Rectal smooth muscle tissue (tissue), 1 donor: ENCODE results near the gene NEB.
"Not testable (repeated sequence)": the region's sequence is repeated elsewhere in the genome, so short reads cannot be mapped to it uniquely, and the experiment has no call there.

Source experiments
- H3K27ac ChIP-seq: one replicate; pipeline ENCODE4 v1.7.0; 2013; ENCODE audit warnings: low read depth, low read length, inconsistent platforms
- H3K27me3 ChIP-seq: one replicate; pipeline ENCODE4 v1.7.0; 2013; ENCODE audit warnings: low read length; ENCODE audit not compliant: control insufficient read depth, insufficient read depth
- H3K36me3 ChIP-seq: one replicate; pipeline ENCODE4 v1.7.0; 2013; ENCODE audit warnings: low read length; ENCODE audit not compliant: control insufficient read depth, insufficient read depth
- H3K4me1 ChIP-seq: one replicate; pipeline ENCODE4 v1.7.0; 2013; ENCODE audit warnings: low read length; ENCODE audit not compliant: control insufficient read depth, insufficient read depth
- H3K4me3 ChIP-seq: one replicate; pipeline ENCODE4 v1.7.0; 2013; ENCODE audit warnings: low read length
- H3K9ac ChIP-seq: one replicate; pipeline ENCODE4 v1.7.0; 2013; ENCODE audit warnings: low read length

Gene NEB

DNA sequence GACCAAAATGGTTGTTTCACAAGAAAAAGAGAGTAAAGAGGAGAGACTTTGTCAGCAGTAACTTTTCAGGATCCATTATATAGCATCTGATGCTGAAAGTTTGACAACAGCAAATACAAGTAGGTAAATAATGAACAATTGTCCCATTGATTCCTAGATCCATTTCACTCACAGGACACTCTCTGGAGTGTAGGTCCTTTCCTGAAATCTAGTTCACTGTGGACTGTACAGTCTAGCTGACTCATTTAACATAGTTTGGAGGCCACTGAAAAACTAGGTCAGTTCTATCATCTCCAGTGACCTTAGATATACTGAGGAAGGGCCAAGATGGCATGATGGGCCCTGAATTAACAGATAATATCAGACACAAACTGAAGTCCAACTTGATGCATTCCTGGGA lies 19.3 kb upstream of the NEB start:
- no peak overlapping the region for H3K4me3 ChIP-seq
- no peaks in the 10 kb centered on the region for H3K36me3 ChIP-seq
- no peaks in the 10 kb centered on the region for H3K27me3 ChIP-seq
- H3K27ac ChIP-seq, result no peak overlapping the region
- H3K4me1 ChIP-seq, result no peaks in the 10 kb centered on the region
- no peak overlapping the region for H3K9ac ChIP-seq

GRCh38 chr2:151745261-151745660 lies 11.0 kb upstream of the NEB start:
- H3K27ac ChIP-seq, H3K9ac ChIP-seq, H3K4me1 ChIP-seq, H3K4me3 ChIP-seq, H3K36me3 ChIP-seq, H3K27me3 ChIP-seq: not testable (repeated sequence)

DNA sequence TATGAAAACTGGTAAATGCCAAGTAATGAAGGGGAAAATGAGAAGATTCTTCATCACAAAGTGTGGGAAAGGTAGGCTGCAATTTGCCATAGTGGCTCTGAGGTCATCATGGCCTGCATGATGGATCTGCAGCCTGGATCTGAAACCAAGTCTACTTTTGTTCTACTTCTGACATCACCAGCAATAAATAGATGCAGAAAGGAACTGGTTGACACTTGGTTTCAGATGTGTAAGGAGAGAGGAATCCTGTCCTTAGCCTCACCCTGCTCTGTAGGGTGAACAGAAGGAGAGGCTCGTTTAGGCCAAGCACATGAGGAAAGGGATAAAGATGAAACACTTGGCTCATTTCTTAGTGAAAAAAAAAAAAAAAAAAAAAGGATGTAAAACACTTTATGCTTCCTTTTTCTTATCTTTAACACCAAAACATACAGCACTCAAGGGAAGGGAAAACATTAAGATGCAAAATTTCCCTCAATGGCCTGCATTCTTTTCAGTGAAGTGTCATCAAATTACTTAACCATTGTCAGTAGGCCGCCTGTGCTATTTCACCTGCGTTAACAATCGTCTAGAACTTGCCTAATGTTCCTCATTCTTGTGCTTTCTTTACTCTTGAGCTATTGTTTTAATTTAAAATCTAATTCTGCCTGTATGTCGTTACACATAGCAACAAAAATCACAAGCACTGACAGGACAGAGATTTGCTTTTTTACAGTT lies 3.9 kb downstream of the NEB start:
- no peaks in the 10 kb centered on the region for H3K36me3 ChIP-seq
- no peak overlapping the region for H3K27ac ChIP-seq
- H3K9ac ChIP-seq, result no peak overlapping the region
- no peak overlapping the region for H3K4me3 ChIP-seq
- H3K4me1 ChIP-seq, result no peaks in the 10 kb centered on the region
- H3K27me3 ChIP-seq, result no peaks in the 10 kb centered on the region

- no peak overlapping the region for H3K27ac ChIP-seq
- H3K36me3 ChIP-seq, result no peaks in the 10 kb centered on the region
- no peaks in the 10 kb centered on the region for H3K4me1 ChIP-seq
- H3K9ac ChIP-seq, result no peak overlapping the region
- no peaks in the 10 kb centered on the region for H3K27me3 ChIP-seq
- no peak overlapping the region for H3K4me3 ChIP-seq
Observed at GRCh38 chr2:151729837-151730236, 4.4 kb downstream of the NEB start.

DNA sequence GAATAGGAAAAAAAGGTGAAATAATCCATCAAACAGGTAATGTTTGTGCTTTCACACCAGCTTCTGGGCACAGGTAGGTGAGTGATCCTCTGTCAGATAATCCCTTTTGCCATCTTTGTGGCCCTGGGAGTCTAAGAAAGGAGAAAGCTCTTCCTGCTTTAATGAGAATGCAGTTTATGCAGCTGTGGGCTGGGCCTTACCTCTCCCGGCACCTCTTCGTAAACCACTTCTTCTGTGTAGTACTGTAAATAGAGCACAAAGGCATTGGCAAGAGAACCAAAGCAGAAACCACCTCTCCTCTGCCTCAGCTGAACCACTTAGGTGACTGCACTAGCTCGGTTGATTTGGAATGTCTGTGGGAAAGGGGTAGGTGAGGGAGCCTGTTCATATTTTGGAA lies 4.9 kb downstream of the NEB start:
- Histone ChIP-seq H3K9ac (no peak overlapping the region), H3K4me3 (no peak overlapping the region), H3K27ac (no peak overlapping the region)

DNA sequence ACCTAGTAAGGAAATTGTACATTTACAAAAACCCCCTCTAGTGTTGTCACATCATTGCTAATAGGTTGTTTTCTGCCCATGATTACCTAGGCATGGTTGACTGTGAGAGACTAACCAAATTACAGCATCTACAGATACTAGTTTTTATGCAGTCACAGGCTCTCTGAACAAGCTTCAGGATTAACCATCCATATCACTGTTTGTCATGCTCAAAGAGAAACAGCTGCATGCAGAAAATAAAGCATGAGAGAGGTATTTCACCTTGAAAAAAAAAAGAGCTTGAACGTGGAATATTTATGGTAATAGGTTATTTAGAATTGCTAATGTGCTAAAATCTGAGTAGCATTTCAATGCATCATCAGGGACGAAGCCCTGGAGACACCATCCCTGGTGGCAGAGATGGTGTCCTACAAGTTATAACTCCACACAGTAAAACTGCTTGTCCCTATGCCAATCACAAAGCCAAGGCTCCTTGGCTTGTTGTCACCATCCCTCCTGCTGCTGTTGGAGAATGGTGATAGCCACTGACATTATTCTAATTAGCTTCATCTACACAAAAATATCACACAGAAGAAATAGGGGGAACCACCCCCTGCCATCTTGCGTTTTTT lies 5.4 kb downstream of the NEB start:
- Histone ChIP-seq H3K9ac (no peak overlapping the region), H3K4me3 (no peak overlapping the region), H3K4me1 (no peaks in the 10 kb centered on the region), H3K27me3 (no peaks in the 10 kb centered on the region), H3K36me3 (no peaks in the 10 kb centered on the region), H3K27ac (no peak overlapping the region)

More for the DNA sequence above, 4.9 kb downstream of the NEB start:
- Histone ChIP-seq H3K27me3 (no peaks in the 10 kb centered on the region), H3K36me3 (no peaks in the 10 kb centered on the region), H3K4me1 (no peaks in the 10 kb centered on the region)

DNA sequence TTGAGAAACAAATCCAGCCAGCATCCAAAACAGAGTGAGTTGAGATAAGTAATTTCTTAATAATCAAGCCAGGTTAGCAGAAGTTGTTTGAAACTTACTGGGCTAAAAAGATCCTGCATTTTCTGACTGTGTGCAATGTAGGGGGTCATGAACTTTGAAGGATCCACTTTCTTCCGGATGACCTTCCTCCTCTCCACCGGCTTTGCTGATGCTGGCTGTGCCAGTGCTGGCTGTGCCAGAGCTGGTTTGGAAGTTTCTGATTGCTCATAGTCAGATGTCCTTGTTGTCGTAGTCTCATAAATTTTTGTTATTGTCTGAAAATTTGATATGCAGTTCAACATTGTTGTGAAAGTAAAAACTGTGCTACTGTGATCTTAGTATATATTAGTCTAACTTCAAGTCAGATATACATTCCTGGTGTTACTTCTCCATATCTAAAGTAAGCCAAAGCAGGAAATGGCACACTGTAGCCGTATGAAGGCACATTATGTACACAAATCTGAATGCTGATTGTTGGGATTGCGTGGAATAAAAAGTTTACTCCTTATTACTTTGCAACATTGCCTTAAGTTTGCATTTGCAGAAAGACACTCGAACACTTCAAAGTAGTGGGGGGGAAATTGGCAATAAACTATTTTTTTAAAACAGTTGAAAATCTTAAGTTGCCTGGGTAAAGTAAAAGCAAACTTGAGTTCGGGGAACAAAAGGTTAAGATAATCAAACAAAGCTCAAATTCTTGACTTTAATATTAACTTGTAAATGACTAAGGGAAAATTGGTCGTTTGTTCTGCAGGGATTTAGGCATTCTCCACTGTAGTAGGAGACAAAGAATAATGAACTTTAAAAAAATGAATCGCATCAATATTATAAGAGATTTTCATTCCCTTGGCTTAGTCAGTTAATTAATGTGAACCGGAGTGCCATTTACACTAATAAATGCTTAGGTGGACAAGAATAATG lies 6.4 kb downstream of the NEB start:
- Histone ChIP-seq H3K27me3 (no peaks in the 10 kb centered on the region), H3K4me1 (no peaks in the 10 kb centered on the region), H3K27ac (no peak overlapping the region), H3K9ac (no peak overlapping the region), H3K4me3 (no peak overlapping the region), H3K36me3 (no peaks in the 10 kb centered on the region)

DNA sequence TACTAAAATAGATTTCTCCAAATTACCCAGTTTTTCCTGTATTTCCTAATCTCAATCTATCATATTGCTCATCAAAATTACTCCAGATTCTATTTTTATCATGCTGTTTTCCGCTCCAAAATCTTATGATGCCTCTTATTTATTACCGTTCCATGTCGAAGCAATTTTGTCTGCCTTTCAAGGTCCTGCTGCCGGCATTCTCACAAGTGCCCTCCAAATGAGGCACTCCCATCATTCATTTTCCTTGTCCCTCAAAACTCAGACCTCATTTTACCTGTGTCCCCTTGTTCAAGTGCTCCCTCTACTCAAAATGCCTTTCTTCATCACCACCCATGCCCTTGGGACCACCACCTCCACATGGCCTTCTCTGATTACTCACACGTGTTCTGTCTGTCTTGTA lies 13.1 kb downstream of the NEB start:
- H3K36me3 ChIP-seq, result no peaks in the 10 kb centered on the region
- no peak overlapping the region for H3K27ac ChIP-seq
- H3K4me1 ChIP-seq, result no peaks in the 10 kb centered on the region
- no peaks in the 10 kb centered on the region for H3K27me3 ChIP-seq
- H3K9ac ChIP-seq, result no peak overlapping the region
- H3K4me3 ChIP-seq, result no peak overlapping the region

DNA sequence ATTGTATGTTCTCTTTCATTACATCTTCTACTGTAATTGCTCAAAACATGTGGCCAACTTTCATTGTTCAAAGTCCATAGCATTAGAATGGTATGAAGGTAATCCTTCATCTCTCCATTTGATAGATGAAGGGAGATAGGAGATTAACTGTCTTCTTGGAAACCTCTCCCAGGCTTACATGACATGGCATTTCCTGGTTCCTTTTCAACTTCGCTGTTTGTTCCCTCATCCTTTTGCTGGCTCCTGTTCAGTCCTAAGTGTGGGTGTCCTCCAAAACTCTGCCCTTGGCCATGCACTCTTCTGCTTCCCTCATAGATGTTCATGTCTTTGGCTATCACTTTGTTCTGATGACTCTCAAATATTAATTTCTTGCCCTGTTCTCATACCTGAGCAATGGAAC lies 13.8 kb downstream of the NEB start:
- Histone ChIP-seq H3K4me3 (no peak overlapping the region), H3K27me3 (no peaks in the 10 kb centered on the region), H3K9ac (no peak overlapping the region), H3K27ac (no peak overlapping the region), H3K4me1 (no peaks in the 10 kb centered on the region), H3K36me3 (no peaks in the 10 kb centered on the region)

DNA sequence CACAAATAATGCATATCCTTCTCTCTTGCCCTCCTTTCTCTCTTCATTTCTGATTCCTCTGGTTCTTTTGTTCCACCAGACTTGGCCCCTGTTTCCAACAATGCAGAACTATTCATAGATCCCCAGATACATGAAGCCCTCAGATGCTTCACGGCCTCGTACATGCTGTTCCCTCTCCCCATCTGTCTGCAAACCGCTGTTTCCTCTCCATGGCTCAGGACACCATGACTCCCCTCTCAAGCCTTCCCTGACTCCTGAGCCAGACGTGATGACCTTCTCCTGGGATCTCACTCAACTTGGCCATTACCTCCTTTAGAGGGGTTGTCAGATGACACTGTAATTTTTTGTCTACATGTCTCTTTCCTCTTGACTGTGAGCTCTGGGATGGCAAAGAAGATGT lies 15.5 kb downstream of the NEB start:
- Histone ChIP-seq H3K4me3 (no peak overlapping the region), H3K4me1 (no peaks in the 10 kb centered on the region), H3K9ac (no peak overlapping the region)

GRCh38 chr2:151718247-151718646 lies 16.0 kb downstream of the NEB start:
- Histone ChIP-seq H3K4me3 (no peak overlapping the region), H3K27me3 (no peaks in the 10 kb centered on the region), H3K4me1 (no peaks in the 10 kb centered on the region), H3K27ac (no peak overlapping the region), H3K9ac (no peak overlapping the region), H3K36me3 (no peaks in the 10 kb centered on the region)

More for the DNA sequence above, 15.5 kb downstream of the NEB start:
- Histone ChIP-seq H3K36me3 (no peaks in the 10 kb centered on the region), H3K27me3 (no peaks in the 10 kb centered on the region), H3K27ac (no peak overlapping the region)

- no peak overlapping the region for H3K9ac ChIP-seq
- H3K27ac ChIP-seq, result no peak overlapping the region
- H3K4me3 ChIP-seq, result no peak overlapping the region
- no peaks in the 10 kb centered on the region for H3K36me3 ChIP-seq
- H3K27me3 ChIP-seq, result no peaks in the 10 kb centered on the region
- H3K4me1 ChIP-seq, result no peaks in the 10 kb centered on the region
Observed at GRCh38 chr2:151716721-151717120, 17.6 kb downstream of the NEB start.
